ENCODE results near the gene PRKAR1B.
"Not testable (repeated sequence)": the region's sequence is repeated elsewhere in the genome, so short reads cannot be mapped to it uniquely, and the experiment has no call there.

DNA sequence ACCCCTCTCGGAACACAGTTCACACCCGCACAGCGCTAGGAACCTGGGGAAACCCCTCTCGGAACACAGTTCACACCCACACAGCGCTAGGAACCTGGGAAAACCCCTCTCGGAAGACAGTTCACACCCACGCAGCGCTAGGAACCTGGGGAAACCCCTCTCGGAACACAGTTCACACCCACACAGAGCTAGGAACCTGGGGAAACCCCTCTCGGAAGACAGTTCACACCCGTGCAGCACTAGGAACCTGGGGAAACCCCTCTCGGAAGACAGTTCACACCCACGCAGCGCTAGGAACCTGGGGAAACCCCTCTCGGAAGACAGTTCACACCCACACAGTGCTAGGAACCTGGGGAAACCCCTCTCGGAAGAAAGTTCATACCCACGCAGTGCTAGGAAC, 74.9 kb downstream of the PRKAR1B start:
- TF ChIP-seq, protein P1, sequence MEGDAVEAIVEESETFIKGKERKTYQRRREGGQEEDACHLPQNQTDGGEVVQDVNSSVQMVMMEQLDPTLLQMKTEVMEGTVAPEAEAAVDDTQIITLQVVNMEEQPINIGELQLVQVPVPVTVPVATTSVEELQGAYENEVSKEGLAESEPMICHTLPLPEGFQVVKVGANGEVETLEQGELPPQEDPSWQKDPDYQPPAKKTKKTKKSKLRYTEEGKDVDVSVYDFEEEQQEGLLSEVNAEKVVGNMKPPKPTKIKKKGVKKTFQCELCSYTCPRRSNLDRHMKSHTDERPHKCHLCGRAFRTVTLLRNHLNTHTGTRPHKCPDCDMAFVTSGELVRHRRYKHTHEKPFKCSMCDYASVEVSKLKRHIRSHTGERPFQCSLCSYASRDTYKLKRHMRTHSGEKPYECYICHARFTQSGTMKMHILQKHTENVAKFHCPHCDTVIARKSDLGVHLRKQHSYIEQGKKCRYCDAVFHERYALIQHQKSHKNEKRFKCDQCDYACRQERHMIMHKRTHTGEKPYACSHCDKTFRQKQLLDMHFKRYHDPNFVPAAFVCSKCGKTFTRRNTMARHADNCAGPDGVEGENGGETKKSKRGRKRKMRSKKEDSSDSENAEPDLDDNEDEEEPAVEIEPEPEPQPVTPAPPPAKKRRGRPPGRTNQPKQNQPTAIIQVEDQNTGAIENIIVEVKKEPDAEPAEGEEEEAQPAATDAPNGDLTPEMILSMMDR (conservative IDR thresholded peaks at IDR 0.05; ENCODE audit: low read length) = not testable (repeated sequence)
- not testable (repeated sequence) for TF ChIP-seq EZH2phosphoT487 (IDR thresholded peaks at IDR 0.05; ENCODE audit: borderline replicate concordance, low read depth, low read length)
